Stomach (tissue), 4 donors: Measurements from ENCODE around the gene EHD1.

Source experiments
- CTCF ChIP-seq, 7 experiments: fragments of 450-650 bp in 4 of 7; fragments of 200-600 bp in 3 of 7; sonication (generic) in 3 of 7; IDR thresholded peaks; one replicate each; pipeline ENCODE4 v1.5.1; 2016 to 2019; ENCODE audit warnings: antibody characterized with exemption in 7 of 7, control low read depth in 2 of 7, mild to moderate bottlenecking in 1 of 7
- EP300 ChIP-seq: sonication (generic); formaldehyde crosslinking; IDR thresholded peaks from one replicate; pipeline ENCODE4 v1.6.1; 2017; ENCODE audit warnings: antibody characterized with exemption
- POLR2A ChIP-seq, 4 donors: fragments of 450-650 bp; IDR thresholded peaks; one replicate each; pipeline ENCODE4 v1.6.1; 2016; ENCODE audit warnings: antibody characterized with exemption in 4 of 4, control low read depth in 2 of 4, mild to moderate bottlenecking in 1 of 4, moderate library complexity in 1 of 4

- TF ChIP-seq EP300: no peak
- no peak for TF ChIP-seq POLR2A (IDR thresholded peaks at IDR 0.05)
- TF ChIP-seq CTCF (IDR thresholded peaks at IDR 0.05): no peak
These were observed 40.5 kb downstream of the EHD1 start for GRCh38 chr11:64837887-64838351.
